ENCODE results near the gene SETMAR. TPM values are rescaled to one million over a fixed set of nuclear protein-coding genes. Genes with fewer than 3 reads are reported as not detected.

Gene SETMAR
- total RNA-seq, 1 experiment from 2014 or later = 9.4 TPM

GRCh38 chr3:4350789-4351163, 47.6 kb downstream of the SETMAR start (continued):
- TF ChIP-seq, protein P1, sequence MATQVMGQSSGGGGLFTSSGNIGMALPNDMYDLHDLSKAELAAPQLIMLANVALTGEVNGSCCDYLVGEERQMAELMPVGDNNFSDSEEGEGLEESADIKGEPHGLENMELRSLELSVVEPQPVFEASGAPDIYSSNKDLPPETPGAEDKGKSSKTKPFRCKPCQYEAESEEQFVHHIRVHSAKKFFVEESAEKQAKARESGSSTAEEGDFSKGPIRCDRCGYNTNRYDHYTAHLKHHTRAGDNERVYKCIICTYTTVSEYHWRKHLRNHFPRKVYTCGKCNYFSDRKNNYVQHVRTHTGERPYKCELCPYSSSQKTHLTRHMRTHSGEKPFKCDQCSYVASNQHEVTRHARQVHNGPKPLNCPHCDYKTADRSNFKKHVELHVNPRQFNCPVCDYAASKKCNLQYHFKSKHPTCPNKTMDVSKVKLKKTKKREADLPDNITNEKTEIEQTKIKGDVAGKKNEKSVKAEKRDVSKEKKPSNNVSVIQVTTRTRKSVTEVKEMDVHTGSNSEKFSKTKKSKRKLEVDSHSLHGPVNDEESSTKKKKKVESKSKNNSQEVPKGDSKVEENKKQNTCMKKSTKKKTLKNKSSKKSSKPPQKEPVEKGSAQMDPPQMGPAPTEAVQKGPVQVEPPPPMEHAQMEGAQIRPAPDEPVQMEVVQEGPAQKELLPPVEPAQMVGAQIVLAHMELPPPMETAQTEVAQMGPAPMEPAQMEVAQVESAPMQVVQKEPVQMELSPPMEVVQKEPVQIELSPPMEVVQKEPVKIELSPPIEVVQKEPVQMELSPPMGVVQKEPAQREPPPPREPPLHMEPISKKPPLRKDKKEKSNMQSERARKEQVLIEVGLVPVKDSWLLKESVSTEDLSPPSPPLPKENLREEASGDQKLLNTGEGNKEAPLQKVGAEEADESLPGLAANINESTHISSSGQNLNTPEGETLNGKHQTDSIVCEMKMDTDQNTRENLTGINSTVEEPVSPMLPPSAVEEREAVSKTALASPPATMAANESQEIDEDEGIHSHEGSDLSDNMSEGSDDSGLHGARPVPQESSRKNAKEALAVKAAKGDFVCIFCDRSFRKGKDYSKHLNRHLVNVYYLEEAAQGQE (IDR thresholded peaks at IDR 0.05; ENCODE audit: low read depth) = no peak
- no peak for TF ChIP-seq ZFX (IDR thresholded peaks at IDR 0.05)
- no peak for TF ChIP-seq YY1 (IDR thresholded peaks at IDR 0.05; ENCODE audit: extremely low read depth, insufficient replicate concordance, low read depth, low read length)

DNA sequence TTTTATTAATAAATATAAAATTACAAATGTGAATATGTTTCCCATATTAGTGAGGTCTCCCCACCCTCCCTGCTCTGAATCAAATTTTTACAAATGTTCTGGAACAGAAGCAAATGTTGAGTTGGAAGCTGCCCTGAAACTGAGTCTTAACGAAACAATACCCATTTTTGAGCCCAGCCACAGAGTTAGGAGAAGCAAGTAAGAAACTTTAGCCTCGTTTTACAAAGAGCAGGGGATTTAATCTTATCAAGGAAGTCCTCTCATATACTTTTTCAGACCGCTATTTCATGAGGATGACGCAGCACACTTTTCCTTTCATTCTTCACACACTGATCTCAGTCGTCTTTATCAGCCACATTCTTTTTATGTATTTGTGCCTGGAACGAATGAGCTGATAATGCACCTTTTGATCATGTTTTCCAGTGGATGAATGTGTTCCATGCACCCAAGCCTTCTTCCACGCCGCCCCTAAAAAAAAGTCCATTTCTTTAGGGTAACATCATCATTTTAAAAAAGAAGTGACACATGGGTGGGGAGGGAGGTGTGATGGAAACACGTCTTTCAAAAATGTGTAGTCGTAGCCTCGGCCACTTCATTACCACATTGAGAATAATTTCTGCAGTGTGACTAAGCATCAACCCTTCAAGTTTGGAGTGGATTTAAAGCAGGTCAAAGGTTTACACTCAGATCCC, 48.1 kb downstream of the SETMAR start:
- no peak overlapping the region for H3K9ac ChIP-seq (ENCODE audit: low read length)
- no peaks in the 10 kb centered on the region for H3K9me2 ChIP-seq (ENCODE audit: insufficient read depth)
- no peaks in the 10 kb centered on the region for H3K9me3 ChIP-seq (ENCODE audit: control insufficient read depth in 1 of 2, insufficient read depth in 1 of 2, low read depth in 1 of 2, low read length in 2 of 2)
- no peaks in the 10 kb centered on the region for H3K36me3 ChIP-seq (ENCODE audit: control insufficient read depth in 1 of 2, insufficient read depth in 2 of 2, low read length in 2 of 2)
- CTCF ChIA-PET = interaction anchor here (0.7 to 2.0 kb wide), 12 partner anchors 10 to 704 kb away, joined by 3 to 83 read pairs (median 4); no protein-coding TSS in a partner anchor
- no peak overlapping the region for H2AFZ ChIP-seq (ENCODE audit: low read depth, low read length, poor library complexity, severe bottlenecking)
- POLR2A ChIA-PET = interaction anchor here (1.1 to 1.4 kb wide), 3 partner anchors 142 to 282 kb away, joined by 3 read pairs; partner anchors contain the start of gene ITPR1
- RAD21 ChIA-PET (ENCODE audit: low non-redundant PET in 1 of 2, low total read pairs in 2 of 2, uncharacterized antibody in 2 of 2, unreplicated experiment in 2 of 2) = interaction anchor here (1.0 to 1.8 kb wide), 3 partner anchors 235 to 282 kb away, joined by 3 to 10 read pairs (median 4); no protein-coding TSS in a partner anchor
- TF ChIP-seq CEBPB (IDR thresholded peaks at IDR 0.05; ENCODE audit: low read depth) (no peak), RAD21 (IDR thresholded peaks at IDR 0.05; ENCODE audit: low read depth) (no peak), EGR1 (IDR thresholded peaks at IDR 0.05; ENCODE audit: low read depth) (no peak), CTCF (IDR thresholded peaks at IDR 0.05 in 2 of 3, conservative IDR thresholded peaks at IDR 0.05 in 1 of 3; ENCODE audit: borderline replicate concordance in 1 of 3, insufficient read depth in 1 of 3, low read depth in 2 of 3, low read length in 2 of 3) (no peak), CBX3 (IDR thresholded peaks at IDR 0.05; ENCODE audit: low read depth) (no peak), SP1 (IDR thresholded peaks at IDR 0.05; ENCODE audit: low read depth) (no peak)
- TF ChIP-seq, protein P1 (IDR thresholded peaks at IDR 0.05; ENCODE audit: low read depth) = no peak
- TF ChIP-seq, protein P2, sequence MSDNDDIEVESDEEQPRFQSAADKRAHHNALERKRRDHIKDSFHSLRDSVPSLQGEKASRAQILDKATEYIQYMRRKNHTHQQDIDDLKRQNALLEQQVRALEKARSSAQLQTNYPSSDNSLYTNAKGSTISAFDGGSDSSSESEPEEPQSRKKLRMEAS (IDR thresholded peaks at IDR 0.05) = no peak
- intact Hi-C loops (cut with micrococcal nuclease) = loop anchor here (10.0 kb wide), 1 partner anchor 703 kb away; no protein-coding TSS in a partner anchor
- no peaks in the 10 kb centered on the region for H3K27me3 ChIP-seq (ENCODE audit: insufficient read depth, low read length)
- no peaks in the 10 kb centered on the region for H4K20me1 ChIP-seq (ENCODE audit: insufficient read depth)
- DNase-seq (ENCODE audit: low read depth, low spot score) = no peak
- no peak overlapping the region for H3K4me2 ChIP-seq (ENCODE audit: low read length)
- no peaks in the 10 kb centered on the region for H3K4me1 ChIP-seq (ENCODE audit: control insufficient read depth in 1 of 2, insufficient read depth in 2 of 2, low read length in 2 of 2)
- no peaks in the 10 kb centered on the region for H3K79me2 ChIP-seq (ENCODE audit: insufficient read depth, low read length)
- no peak overlapping the region for H3K4me3 ChIP-seq (replicated peaks in 1 of 2; ENCODE audit: low read depth in 1 of 2, low read length in 2 of 2)
- no TSS peak for BruUV-seq (replicated peaks)
- 0 out of 2 replicates have a peak, but pooled peaks have one; percentile 14 for ATAC-seq
- no peak overlapping the region for H3K27ac ChIP-seq (ENCODE audit: low read depth, low read length)
